ENCODE results near the gene RUFY4.
A peak's percentile ranks its signal among the peaks of the same experiment; 100 is the strongest.

The RUFY4 gene

DNA sequence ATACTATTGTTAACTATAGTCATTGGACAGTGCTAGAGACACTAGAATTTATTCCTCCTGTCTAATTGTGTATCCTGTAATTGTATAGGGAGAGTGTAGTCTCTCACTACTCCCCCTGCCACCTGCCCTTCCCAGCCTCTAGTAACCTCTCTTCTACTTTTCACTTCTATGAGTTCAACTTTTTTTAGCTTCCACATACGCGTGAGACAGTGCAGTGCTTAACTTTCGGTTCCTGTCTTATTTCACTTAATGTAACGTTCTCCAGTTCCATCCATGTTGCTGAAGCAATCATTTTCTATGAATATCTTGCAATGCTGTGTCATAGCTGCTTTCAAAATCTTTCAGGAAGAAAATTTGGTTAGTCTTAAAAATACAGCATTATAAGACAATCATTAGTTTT lies 22.8 kb upstream of the RUFY4 start:
- no peak for DNase-seq
- in situ Hi-C loops (cut with MboI; ENCODE audit: low pct_unique_long_range_greater_than_20kb, low sequenced_read_pairs), result no loop called here

DNA sequence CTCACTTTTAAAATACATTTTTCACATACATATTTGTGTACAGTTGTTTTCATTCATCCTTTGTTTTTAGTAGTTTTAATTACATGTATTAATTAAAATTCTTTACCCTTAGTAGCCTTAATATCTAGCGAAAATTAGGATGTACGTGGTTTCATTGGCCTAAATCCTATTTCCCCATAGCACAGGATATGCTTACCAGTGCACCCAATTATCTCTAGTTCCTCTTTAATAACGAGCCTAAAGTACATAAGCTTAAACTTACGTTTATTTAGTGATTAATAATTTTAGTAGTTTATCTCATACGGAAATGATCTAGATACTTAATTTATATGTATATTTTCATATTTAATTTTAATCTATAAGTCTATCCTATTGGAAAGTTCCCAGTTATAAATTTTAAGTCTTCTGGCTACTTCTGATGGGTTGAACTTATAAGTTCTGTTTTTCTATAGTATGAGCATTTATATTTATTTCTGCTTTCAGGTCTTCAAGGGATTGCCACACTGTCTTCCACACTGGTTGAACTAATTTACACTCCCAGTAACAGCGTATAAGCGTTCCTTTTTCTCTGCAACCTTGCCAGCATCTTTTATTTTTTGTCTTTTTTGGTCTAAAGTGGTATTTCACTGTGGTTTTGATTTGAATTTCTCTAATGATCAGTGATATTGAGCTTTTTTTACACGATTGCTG lies 21.4 kb upstream of the RUFY4 start:
- in situ Hi-C loops (cut with MboI; ENCODE audit: low pct_unique_long_range_greater_than_20kb, low sequenced_read_pairs), result no loop called here

DNA sequence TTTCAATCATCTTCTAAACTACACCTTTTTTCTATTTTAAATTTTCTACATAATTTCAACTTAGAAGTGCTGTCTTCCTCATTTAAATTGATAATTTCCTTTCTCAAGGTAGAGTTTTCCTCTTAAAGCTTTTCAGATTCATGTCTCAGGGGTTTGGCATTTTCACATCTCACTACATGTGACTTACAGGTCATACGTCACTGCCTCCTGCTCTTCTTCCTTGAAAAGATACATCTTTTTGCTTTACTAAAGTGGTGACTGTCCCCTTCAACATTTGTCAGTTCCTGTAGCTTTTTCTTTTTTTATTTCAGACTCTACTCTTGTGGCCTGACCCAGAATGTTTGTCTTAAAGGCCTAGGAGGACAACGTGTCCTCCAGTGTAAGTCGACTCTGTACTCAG lies 17.1 kb upstream of the RUFY4 start:
- DNase-seq, result no peak
- in situ Hi-C loops (cut with MboI; ENCODE audit: low pct_unique_long_range_greater_than_20kb, low sequenced_read_pairs), result no loop called here

More for the DNA sequence above, 21.4 kb upstream of the RUFY4 start:
- no peak for DNase-seq

DNA sequence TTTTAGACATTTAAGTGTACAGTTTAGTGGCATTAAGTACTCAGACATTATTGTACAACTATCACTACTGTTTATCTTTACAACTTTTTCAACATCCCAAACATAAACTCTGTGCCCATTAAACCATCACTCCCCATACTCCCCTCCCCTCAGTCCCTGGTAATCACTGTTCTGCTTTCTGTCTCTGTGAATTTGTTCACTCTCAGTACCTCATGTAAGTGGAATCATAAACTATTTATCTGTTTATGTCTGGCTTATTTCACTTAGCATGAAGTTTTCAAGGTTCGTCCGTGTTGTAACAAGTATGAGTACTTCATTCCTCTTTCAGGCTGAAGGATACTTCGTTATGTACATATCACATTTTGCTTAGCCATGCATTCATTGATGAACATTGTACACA lies 9.8 kb upstream of the RUFY4 start:
- no peak for DNase-seq
- in situ Hi-C loops (cut with MboI; ENCODE audit: low pct_unique_long_range_greater_than_20kb, low sequenced_read_pairs), result no loop called here

DNA sequence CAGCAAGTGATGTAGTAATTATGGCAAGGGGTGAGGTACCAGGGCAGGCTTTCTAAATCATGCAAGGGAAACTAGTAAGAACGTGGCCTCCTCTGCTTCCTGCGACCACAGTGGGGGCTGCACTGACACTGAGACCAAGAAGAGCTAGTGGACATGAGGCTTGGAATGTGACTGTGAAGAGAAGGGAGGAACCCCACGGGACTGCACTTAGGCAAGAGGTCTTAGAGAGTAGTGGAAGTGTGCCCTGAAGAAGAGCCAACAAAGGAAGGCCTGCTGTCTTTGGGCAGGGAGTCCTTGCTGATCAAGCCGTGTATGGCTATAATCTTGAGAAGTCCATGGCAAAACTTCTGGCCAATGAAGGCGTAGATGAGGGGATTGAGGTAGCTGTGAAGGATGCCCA lies 8.9 kb upstream of the RUFY4 start:
- DNase-seq, result no peak
- in situ Hi-C loops (cut with MboI; ENCODE audit: low pct_unique_long_range_greater_than_20kb, low sequenced_read_pairs), result no loop called here

DNA sequence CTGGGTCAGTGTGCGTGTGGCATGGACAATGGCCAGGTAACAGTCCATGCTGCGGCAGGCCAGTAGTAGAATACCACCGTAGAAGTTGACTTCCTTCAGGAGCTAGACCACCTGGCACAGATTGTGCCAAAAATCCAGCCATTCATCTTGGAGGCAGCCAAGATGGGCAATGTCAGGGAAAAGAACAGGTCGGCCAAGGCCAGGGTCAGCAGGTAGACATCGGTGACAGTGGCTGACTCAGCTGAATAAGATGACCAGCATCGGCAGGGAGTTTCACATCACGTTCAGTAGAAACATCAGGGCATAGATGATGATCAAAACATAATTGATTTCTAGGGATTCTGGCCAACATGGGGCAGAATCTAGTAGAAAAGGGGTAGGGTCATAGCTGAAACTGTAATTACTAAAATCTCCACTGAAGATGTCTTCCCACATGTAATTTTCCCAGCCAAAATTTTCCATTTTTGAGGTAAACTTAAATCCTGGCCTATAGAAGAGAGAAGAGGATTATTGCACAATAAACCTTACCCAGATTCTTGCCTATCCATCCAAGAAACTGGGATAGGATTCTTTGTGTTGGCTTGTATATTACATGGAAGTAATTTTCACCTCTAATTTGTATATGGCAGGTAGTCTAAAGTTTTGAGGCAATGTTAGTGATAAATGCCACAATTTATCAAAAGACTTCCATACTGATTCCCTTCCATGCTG lies 7.9 kb upstream of the RUFY4 start:
- in situ Hi-C loops (cut with MboI; ENCODE audit: low pct_unique_long_range_greater_than_20kb, low sequenced_read_pairs), result no loop called here
- no peak for DNase-seq

DNA sequence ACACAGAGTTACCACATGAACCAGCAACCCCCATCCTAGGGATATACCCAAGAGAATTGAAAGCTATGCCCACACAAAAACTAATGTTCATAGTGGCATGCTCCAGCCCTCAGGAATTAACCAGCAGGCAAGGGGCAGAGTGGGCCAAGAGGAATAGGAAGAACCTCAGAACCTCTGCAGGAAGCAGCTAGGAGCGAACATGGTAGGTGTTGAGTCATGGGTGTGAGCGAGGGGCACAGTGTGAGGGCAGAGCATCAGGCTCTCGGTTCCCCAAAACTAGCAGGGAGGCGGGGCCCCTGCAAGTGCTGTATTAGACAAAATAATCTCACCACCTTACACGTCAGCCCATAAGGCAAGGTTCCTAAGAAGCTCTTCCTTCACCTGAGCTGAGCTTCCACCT lies 5.6 kb upstream of the RUFY4 start:
- DNase-seq, result no peak
- in situ Hi-C loops (cut with MboI; ENCODE audit: low pct_unique_long_range_greater_than_20kb, low sequenced_read_pairs), result no loop called here

DNA sequence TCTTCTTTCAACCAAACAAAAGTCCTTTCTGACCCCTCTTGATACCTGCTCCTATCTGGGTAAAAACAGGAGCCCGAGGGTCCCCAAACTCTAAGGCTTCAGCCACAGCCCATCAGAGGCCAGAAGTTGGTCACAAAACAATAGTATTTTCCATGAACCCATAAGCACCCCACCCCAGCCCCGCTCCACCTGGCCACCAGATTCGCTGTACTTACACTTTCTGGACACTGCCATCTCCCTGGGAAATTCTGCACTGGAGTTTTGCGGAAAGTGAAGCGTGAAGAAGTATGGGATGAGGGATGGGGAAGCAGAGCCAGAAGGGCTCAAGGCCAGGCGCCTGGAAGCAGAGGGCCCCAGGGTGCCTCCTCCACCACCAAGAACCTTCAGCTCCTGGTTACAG lies 5.2 kb upstream of the RUFY4 start:
- no peak for DNase-seq
- in situ Hi-C loops (cut with MboI; ENCODE audit: low pct_unique_long_range_greater_than_20kb, low sequenced_read_pairs), result no loop called here

DNA sequence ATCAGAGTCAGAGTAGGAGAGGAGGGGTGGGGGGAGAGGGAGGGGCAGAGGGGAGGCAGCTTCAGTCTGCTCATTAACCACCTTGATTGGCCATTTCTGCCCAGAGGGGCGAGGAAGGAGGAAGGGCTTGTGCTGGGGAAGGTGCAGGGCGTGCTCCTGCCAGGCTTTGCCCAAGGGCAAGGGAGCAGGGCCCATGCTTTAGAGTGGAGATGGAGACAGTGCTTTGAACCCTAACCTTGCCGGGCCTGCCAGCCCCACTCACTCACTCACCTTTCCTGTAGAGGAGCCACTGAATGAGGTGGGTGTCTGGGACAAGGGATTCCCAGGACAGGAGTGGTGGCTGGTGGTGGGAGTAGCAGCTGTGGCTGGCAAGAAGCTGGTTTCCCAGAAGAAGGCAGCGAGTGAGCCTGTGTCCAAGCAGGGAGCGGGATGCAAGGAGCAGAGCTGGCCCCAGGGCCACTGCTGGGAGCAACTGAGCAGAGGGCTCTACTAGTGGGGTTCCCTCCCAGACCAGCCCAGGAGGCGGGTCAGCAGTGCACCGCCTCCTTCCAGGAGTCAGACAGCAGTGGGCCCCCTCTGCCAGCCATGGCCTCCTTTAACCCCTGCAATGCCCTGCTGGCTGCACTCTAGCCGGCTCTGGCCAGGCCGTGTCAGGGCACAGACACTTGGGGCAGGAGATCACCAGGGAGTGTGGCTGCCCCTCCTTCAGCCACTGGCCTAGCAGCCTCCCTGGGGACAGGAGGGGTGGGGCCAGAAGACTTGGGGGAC lies 3.6 kb upstream of the RUFY4 start:
- in situ Hi-C loops (cut with MboI; ENCODE audit: low pct_unique_long_range_greater_than_20kb, low sequenced_read_pairs), result no loop called here
- DNase-seq, result no peak

DNA sequence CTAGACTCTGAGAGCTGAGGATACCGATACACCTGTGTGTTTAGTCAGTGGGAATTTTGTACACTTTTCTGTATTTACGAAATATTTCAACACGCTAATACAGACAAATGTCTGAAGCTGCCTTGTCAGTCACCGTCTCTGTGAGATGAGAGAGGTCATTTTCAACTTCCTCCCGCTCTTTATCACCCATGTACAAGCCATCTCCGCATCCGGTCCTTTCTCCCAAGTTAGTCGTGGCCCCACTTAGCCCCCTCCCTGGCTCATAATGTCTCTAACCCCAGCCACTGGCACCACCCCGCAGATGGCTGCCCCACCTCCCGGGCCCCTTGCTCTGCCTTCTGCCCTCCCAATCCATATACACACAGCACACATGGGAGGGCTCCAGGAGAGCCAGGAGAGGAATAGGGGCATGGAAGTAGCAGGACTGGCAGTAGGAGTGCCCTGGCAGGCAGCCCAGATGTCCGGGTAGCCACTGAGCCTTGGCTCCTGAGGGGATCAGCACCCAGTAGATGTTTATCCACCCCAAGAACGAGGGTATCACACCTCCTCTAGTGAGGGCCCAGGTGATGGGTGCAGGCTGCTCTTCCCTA lies 2.0 kb upstream of the RUFY4 start:
- in situ Hi-C loops (cut with MboI; ENCODE audit: low pct_unique_long_range_greater_than_20kb, low sequenced_read_pairs), result no loop called here
- DNase-seq, result peak; percentile 76

DNA sequence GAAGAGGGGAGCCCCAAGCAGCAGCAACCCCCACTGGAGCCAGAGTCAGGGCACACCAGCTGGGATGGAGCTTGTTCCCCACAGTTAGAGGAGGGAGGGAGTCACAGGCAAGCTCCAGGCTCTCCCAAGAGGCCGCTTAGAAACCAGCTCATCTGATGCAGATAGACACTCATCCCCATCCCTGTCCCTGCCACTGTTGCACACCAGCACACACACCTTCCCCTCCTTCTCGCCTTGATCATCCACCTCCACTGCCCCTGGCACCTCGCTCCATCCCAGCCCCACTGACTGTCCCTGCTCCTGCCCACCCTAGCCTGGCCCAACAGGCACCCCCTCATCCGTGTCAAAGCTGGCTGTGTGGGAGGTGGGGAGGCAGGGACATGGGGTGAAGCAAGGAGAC lies 1.5 kb upstream of the RUFY4 start:
- in situ Hi-C loops (cut with MboI; ENCODE audit: low pct_unique_long_range_greater_than_20kb, low sequenced_read_pairs), result no loop called here

DNA sequence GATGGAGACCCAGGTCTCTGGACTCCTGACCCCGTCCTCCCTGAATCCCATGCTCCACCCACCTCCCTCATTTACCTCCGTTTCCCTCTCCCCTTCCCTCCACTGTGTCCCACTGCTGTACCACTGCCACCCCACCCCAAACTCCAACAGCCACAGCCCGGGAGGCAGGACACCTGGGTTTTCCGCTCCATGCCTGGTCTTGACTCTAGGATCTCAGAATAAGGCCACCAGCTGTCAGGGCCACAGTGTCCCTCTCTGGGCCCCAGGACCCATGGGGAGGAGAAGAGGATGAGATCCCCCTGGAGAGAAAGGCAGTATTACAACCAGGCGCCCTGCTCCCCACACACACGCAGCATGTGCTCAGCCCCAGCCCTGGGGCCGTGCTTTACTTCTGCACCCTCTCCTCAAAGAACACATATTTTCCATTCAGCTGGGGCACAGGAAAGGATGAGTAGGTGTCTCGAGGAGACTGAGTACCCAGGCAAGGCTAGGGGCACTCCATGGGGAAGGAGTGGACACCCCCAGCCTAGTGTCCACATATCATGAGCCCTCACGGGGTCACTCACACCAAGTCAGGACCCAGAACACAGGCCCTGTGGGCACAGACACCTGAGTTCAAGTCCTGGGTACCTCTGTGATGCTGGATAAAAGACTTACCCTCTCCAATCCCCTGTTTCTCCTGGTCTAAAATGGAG lies 700 bp downstream of the RUFY4 start:
- no peak for DNase-seq
- in situ Hi-C loops (cut with MboI; ENCODE audit: low pct_unique_long_range_greater_than_20kb, low sequenced_read_pairs), result no loop called here

More for the DNA sequence above, 1.5 kb upstream of the RUFY4 start:
- DNase-seq, result no peak

DNA sequence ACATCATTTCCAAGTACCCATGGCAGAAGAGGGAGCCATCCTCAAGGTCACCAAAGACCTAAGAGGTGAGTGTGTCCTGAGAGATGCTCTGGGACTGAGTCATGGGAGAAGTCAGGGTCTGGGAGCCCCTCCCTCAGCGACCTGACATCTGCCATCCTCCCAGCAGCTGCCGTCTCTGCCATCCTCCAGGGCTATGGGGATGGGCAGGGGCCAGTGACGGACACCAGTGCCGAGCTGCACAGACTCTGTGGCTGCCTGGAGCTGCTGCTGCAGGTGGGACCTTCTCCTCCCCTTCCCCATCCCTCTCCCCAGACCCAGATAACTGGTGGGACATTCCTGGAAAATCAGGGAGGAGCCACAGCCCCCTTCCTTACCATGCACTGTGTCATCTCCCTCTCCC lies 1.5 kb downstream of the RUFY4 start:
- DNase-seq, result no peak

DNA sequence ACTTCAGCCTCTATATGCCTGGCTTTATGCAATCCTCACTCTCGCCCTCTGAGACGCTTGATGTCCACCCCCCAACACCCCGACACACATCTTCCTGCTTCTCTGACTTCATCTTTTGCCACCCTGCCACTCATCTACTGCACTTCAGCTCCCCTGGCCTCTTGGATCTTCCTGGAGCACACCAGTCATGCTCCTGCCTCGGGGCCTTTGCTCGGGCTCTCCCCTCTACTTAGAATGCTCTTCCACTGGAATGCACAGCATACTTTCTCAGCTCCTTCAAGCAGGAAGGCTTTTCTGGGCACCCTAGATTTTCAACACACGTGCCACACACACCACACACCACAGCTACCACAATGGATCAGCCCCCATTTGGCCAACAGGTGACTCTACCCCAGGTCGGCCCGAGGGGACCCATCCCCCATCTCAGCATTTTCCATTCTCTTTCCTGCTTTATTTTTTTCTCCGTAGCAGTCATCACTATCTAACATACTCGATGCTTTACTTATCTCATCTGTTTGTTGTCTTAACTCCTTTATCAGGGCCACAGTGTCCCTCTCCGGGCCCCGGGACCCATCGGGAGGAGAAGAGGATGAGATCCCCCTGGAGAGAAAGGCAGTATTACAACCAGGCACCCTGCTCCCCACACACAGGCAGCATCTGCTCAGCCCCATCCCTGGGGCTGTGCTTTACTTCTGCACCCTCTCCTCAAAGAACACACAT lies 2.3 kb downstream of the RUFY4 start:
- in situ Hi-C loops (cut with MboI; ENCODE audit: low pct_unique_long_range_greater_than_20kb, low sequenced_read_pairs), result no loop called here
- no peak for DNase-seq

More for the DNA sequence above, 1.5 kb downstream of the RUFY4 start:
- in situ Hi-C loops (cut with MboI; ENCODE audit: low pct_unique_long_range_greater_than_20kb, low sequenced_read_pairs), result no loop called here

DNA sequence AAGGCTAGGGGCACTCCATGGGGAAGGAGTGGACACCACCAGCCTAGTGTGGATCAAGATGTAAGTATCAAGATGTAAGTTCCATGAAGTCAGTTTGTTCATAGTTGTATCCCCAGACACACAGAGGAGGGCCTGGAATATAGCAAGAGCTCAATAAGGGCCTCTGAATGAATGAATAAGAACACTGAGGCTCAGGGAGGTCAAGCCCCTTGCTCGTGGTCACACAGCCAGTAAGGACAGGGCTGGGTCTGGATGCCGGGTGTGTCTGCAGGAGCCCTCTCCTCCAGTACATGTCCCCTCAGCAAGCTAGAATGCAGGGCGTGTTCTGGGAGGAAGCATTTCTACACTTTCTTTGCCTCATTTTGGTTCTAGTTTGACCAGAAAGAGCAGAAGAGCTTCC lies 2.9 kb downstream of the RUFY4 start:
- DNase-seq, result no peak
- in situ Hi-C loops (cut with MboI; ENCODE audit: low pct_unique_long_range_greater_than_20kb, low sequenced_read_pairs), result no loop called here

DNA sequence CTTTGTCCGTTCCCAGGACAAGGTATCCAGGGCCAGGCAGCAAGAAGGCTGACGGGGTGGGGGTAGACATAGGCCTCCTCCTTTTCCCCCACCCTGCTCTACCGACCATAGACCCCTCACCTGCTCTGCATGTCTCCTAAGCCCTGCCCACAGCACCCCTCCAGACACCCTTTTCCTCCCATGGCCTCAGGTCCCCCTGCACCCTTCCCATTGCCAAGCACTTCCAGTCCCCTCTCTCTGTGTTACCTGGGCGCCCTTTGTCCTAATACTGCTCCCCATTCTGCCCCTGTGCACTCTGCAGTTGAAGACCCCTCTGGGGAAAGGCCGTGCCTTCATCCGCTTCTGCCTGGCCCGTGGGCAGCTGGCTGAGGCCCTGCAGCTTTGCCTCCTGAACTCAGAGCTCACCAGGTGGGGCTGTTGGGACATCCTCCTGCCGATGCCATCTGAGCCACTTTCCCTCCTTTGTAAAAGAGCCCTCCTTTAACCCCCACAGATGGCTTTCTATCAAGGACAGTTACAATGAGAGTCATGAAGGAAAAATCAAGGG lies 3.5 kb downstream of the RUFY4 start:
- DNase-seq, result no peak
- in situ Hi-C loops (cut with MboI; ENCODE audit: low pct_unique_long_range_greater_than_20kb, low sequenced_read_pairs), result no loop called here

DNA sequence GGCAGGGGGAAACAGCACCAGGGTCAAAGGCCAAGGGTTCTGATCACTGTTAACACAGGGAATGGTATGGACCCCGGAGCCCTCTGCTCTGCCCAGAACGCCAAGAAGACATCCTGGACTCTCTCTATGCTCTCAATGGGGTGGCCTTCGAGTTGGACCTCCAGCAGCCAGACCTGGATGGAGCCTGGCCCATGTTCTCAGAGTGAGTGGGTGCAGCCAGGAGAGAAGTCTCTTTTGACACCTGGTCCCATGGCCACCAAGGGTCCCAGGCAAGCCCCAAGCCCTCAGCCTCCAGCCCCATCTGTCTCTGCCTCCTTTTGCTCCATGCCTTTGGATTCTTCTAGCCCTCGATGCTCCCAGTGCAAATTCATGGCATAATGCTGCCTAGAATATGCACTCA lies 4.1 kb downstream of the RUFY4 start:
- in situ Hi-C loops (cut with MboI; ENCODE audit: low pct_unique_long_range_greater_than_20kb, low sequenced_read_pairs), result no loop called here
- DNase-seq, result no peak

DNA sequence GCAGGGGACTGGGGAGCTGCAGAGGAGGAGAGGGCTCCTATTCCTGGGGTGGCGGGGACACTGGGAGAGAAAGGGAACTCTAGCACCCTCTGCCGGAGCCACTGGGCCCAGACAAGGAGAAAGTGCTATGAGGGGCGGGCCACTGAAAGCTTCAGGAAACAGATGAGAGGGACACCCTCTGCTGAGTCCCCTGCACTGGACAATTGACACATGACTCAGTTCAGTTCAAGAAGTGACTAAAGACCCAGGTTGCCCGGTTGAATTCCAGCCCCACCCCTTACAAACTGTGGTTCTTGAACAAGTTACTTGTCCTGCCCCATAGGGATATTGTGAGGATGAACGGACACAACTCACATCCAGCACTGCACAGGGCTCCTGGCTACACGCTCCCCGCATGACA lies 5.0 kb downstream of the RUFY4 start:
- peak; percentile 61 for DNase-seq
- in situ Hi-C loops (cut with MboI; ENCODE audit: low pct_unique_long_range_greater_than_20kb, low sequenced_read_pairs), result no loop called here

All from KBM-7 (cell line).